CD14-positive monocyte (primary cell): Measurements from ENCODE around the gene UNC13B. TPM values are rescaled to one million over a fixed set of nuclear protein-coding genes. Genes with fewer than 3 reads are reported as not detected.

ENCODE experiments used
- DNase-seq, 3 donors: peaks; one replicate each; pipeline ENCODE4 v3.0.0-alpha.2; 2011 to 2022
- H2AFZ ChIP-seq: 2 replicates; pipeline ENCODE4 v1.6.0; 2012; ENCODE audit warnings: mild to moderate bottlenecking, low read depth, low read length, inconsistent platforms; ENCODE audit not compliant: insufficient read depth, poor library complexity, severe bottlenecking
- H3K27ac ChIP-seq, 2 donors: 1 replicate in 1 of 2; 2 replicates in 1 of 2; pipeline ENCODE4 v1.5.1; 2012 to 2013; ENCODE audit warnings: low read length in 2 of 2, control low read depth in 1 of 2, inconsistent platforms in 1 of 2, low read depth in 1 of 2, mild to moderate bottlenecking in 1 of 2
- H3K27me3 ChIP-seq, 2 donors: one replicate each; pipeline versions ENCODE4 v1.6.0 to v1.6.1; 2011 to 2013; ENCODE audit warnings: low read length in 2 of 2; ENCODE audit not compliant: control insufficient read depth in 2 of 2, insufficient read depth in 2 of 2
- H3K36me3 ChIP-seq, 2 donors: replicated peaks in 1 of 2; 1 replicate in 1 of 2; 2 replicates in 1 of 2; pipeline versions ENCODE4 v1.5.1 to v1.6.1; 2012 to 2013; ENCODE audit warnings: low read length in 2 of 2, control low read depth in 1 of 2, inconsistent platforms in 1 of 2, mild to moderate bottlenecking in 1 of 2; ENCODE audit not compliant: insufficient read depth in 2 of 2, control insufficient read depth in 1 of 2
- H3K4me1 ChIP-seq, 2 donors: 1 replicate in 1 of 2; 2 replicates in 1 of 2; pipeline versions ENCODE4 v1.5.1 to v1.6.1; 2012 to 2013; ENCODE audit warnings: low read length in 2 of 2, control low read depth in 1 of 2, inconsistent platforms in 1 of 2, mild to moderate bottlenecking in 1 of 2, moderate library complexity in 1 of 2; ENCODE audit not compliant: insufficient read depth in 2 of 2, control insufficient read depth in 1 of 2
- H3K4me2 ChIP-seq: replicated peaks from 2 replicates; pipeline ENCODE3; 2012; ENCODE audit warnings: low read length, moderate library complexity, mild to moderate bottlenecking; ENCODE audit not compliant: poor library complexity, severe bottlenecking; ENCODE audit errors: extremely low read depth
- H3K4me3 ChIP-seq, 3 experiments: fragments of 200-600 bp in 1 of 3; sonication (generic) in 1 of 3; replicated peaks in 1 of 3; 1 replicate in 2 of 3; 2 replicates in 1 of 3; pipeline ENCODE4 v1.5.1; 2011 to 2013; ENCODE audit warnings: low read length in 3 of 3, mild to moderate bottlenecking in 3 of 3, control low read depth in 2 of 3, low read depth in 2 of 3, inconsistent platforms in 1 of 3, moderate library complexity in 1 of 3
- H3K79me2 ChIP-seq: 2 replicates; pipeline ENCODE4 v1.6.0; 2012; ENCODE audit warnings: mild to moderate bottlenecking, control low read depth, inconsistent platforms, low read length, moderate library complexity; ENCODE audit not compliant: insufficient read depth
- H3K9ac ChIP-seq: 2 replicates; pipeline ENCODE4 v1.6.0; 2017; ENCODE audit warnings: low read length, mild to moderate bottlenecking; ENCODE audit not compliant: insufficient read depth, poor library complexity, severe bottlenecking
- H3K9me3 ChIP-seq, 2 donors: replicated peaks in 1 of 2; 1 replicate in 1 of 2; 2 replicates in 1 of 2; pipeline versions ENCODE4 v1.5.1 to v1.6.1; 2012 to 2013; ENCODE audit warnings: low read length in 2 of 2, control low read depth in 1 of 2; ENCODE audit not compliant: control insufficient read depth in 1 of 2, insufficient read depth in 1 of 2
- H4K20me1 ChIP-seq: 2 replicates; pipeline ENCODE4 v1.6.0; 2012; ENCODE audit warnings: mild to moderate bottlenecking, low read length, control low read depth, moderate library complexity; ENCODE audit not compliant: insufficient read depth
- H3K27ac Mint-ChIP-seq, 7 donors: one replicate each; pipeline ENCODE4 v1.8.0; 2020; ENCODE audit warnings: mild to moderate bottlenecking in 7 of 7, mixed read lengths in 7 of 7, moderate library complexity in 6 of 7, inconsistent platforms in 2 of 7
- H3K27me3 Mint-ChIP-seq, 3 donors: one replicate each; pipeline ENCODE4 v1.8.0; 2021 to 2022; ENCODE audit warnings: low read depth in 3 of 3, mild to moderate bottlenecking in 3 of 3, mixed read lengths in 3 of 3, moderate library complexity in 3 of 3, inconsistent platforms in 1 of 3
- H3K36me3 Mint-ChIP-seq, 2 donors: one replicate each; pipeline ENCODE4 v1.8.0; 2020; ENCODE audit warnings: mixed read lengths in 2 of 2, inconsistent platforms in 1 of 2, mild to moderate bottlenecking in 1 of 2
- H3K4me1 Mint-ChIP-seq: one replicate; pipeline ENCODE4 v1.8.0; 2020; ENCODE audit warnings: mild to moderate bottlenecking, mixed read lengths
- H3K4me3 Mint-ChIP-seq, 2 donors: one replicate each; pipeline ENCODE4 v1.8.0; 2020; ENCODE audit warnings: mild to moderate bottlenecking in 2 of 2, mixed read lengths in 2 of 2, moderate library complexity in 1 of 2
- H3K9me3 Mint-ChIP-seq, 7 donors: one replicate each; pipeline ENCODE4 v1.8.0; 2020 to 2022; ENCODE audit warnings: mixed read lengths in 7 of 7, mild to moderate bottlenecking in 6 of 7, moderate library complexity in 6 of 7, inconsistent platforms in 2 of 7
- WGBS: methylation state at CpG from one replicate; pipeline ENCODE4 v1.1.5; 2013; ENCODE audit warnings: missing lambda C conversion rate; ENCODE audit not compliant: insufficient coverage; 5-methylcytosine and 5-hydroxymethylcytosine counted together
- intact Hi-C, 2 donors: fragments of 100-400 bp; cut with micrococcal nuclease; formaldehyde crosslinking; loops; one replicate each; pipeline versions ENCODE4 v1.15.0 to v1.15.1; 2023
- polyA plus RNA-seq, 3 donors: library from polyadenylated mRNA; depleted of rRNA in 1 of 3; unstranded in 2 of 3; stranded (reverse) in 1 of 3; fragments of 300-500 nt in 2 of 3; fragments of >200 nt in 1 of 3; fragmentation: Illumina TruSeq in 2 of 3; gene quantifications; 1 replicate in 2 of 3; 2 replicates in 1 of 3; pipeline ENCODE4 v1.2.3, GENCODE V29; 2012 to 2021
- TF ChIP-seq, protein P1 (sequence below): fragments of 200-600 bp; IDR thresholded peaks from one replicate; pipeline ENCODE4 v1.8.0; 2022; ENCODE audit warnings: antibody characterized with exemption, mild to moderate bottlenecking

The UNC13B gene
- polyA plus RNA-seq, 3 donors, result 0.41 to 0.81 (median 0.66) TPM

DNA sequence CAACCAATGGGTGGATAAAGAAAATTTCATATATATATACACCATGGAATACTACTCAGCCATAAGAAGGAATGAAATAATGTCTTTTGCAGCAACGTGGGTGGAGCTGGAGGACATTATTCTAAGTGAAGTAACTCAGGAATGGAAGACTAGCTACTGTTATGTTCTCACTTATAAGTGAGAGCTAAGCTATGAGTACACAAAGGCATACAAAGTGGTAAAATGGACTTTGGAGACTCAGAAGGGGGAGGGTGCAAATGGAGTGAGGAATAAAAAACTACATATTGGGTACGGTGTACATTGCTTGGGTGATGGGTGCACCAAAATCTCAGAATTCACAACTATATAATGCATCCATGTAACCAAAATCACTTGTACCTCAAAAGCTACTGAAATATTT, 260.9 kb downstream of the UNC13B start:
- no peak overlapping the region for H3K9ac ChIP-seq
- WGBS, result no CpG with 5 or more reads among the region's 2 CpGs
- Mint-ChIP-seq H3K4me3 (no peak overlapping the region), H3K36me3 (no peaks in the 10 kb centered on the region), H3K4me1 (no peaks in the 10 kb centered on the region), H3K27ac (no peak overlapping the region), H3K9me3 (peaks cover 0 to 5% (median 1%) of the 10 kb centered on the region in 7 donors), H3K27me3 (peaks cover 0 to 8% (median 2%) of the 10 kb centered on the region in 3 donors)
- TF ChIP-seq, protein P1, sequence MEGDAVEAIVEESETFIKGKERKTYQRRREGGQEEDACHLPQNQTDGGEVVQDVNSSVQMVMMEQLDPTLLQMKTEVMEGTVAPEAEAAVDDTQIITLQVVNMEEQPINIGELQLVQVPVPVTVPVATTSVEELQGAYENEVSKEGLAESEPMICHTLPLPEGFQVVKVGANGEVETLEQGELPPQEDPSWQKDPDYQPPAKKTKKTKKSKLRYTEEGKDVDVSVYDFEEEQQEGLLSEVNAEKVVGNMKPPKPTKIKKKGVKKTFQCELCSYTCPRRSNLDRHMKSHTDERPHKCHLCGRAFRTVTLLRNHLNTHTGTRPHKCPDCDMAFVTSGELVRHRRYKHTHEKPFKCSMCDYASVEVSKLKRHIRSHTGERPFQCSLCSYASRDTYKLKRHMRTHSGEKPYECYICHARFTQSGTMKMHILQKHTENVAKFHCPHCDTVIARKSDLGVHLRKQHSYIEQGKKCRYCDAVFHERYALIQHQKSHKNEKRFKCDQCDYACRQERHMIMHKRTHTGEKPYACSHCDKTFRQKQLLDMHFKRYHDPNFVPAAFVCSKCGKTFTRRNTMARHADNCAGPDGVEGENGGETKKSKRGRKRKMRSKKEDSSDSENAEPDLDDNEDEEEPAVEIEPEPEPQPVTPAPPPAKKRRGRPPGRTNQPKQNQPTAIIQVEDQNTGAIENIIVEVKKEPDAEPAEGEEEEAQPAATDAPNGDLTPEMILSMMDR, result no peak
- no peak overlapping the region for H3K4me3 ChIP-seq
- H3K36me3 ChIP-seq, result no peaks in the 10 kb centered on the region
- H3K79me2 ChIP-seq, result no peaks in the 10 kb centered on the region
- no peak overlapping the region for H2AFZ ChIP-seq
- H4K20me1 ChIP-seq, result no peaks in the 10 kb centered on the region
- no peaks in the 10 kb centered on the region for H3K27me3 ChIP-seq
- no peak overlapping the region for H3K4me2 ChIP-seq
- H3K9me3 ChIP-seq, result no peaks in the 10 kb centered on the region
- intact Hi-C loops, result no loop called here
- no peak overlapping the region for H3K27ac ChIP-seq
- DNase-seq, result no peak
- no peaks in the 10 kb centered on the region for H3K4me1 ChIP-seq

DNA sequence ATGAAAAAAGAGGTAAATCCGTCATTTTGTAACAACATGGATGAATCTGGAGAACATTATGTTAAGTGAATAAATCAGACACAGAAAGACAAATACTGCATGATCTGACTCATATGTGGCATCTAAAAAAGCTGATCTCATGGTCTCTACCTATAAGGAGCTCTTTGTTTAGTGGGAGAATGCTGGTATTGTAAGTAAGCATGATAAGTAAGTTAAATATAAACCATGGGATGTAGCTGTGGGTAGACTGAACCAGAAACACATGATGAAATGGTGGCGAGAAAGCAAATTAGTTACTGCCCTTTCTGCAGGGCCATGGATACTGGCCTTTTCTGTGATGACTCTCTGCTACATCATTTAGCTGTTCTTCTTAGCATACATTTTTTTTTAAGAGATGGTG, 261.7 kb downstream of the UNC13B start:
- H3K27ac Mint-ChIP-seq, result no peak overlapping the region
- WGBS, result no CpG with 5 or more reads among the region's 2 CpGs
- intact Hi-C loops, result no loop called here

More for the DNA sequence above, 261.7 kb downstream of the UNC13B start:
- Histone ChIP-seq H3K9me3 (peaks cover 0 to under 1% of the 10 kb centered on the region in 2 donors), H3K4me1 (no peaks in the 10 kb centered on the region), H3K36me3 (no peaks in the 10 kb centered on the region), H3K4me2 (no peak overlapping the region), H3K27me3 (no peaks in the 10 kb centered on the region), H3K9ac (no peak overlapping the region), H4K20me1 (no peaks in the 10 kb centered on the region), H3K27ac (no peak overlapping the region), H3K79me2 (no peaks in the 10 kb centered on the region), H3K4me3 (no peak overlapping the region), H2AFZ (no peak overlapping the region)
- no peaks in the 10 kb centered on the region for H3K4me1 Mint-ChIP-seq
- H3K4me3 Mint-ChIP-seq, result no peak overlapping the region
- no peaks in the 10 kb centered on the region for H3K36me3 Mint-ChIP-seq
- TF ChIP-seq, protein P1, result no peak
- peaks cover 0 to 8% (median 2%) of the 10 kb centered on the region in 3 donors for H3K27me3 Mint-ChIP-seq
- DNase-seq, result no peak
- H3K9me3 Mint-ChIP-seq, result peaks cover 2 to 6% (median 5%) of the 10 kb centered on the region in 7 donors
